ENCODE results near the gene GP5.

DNA sequence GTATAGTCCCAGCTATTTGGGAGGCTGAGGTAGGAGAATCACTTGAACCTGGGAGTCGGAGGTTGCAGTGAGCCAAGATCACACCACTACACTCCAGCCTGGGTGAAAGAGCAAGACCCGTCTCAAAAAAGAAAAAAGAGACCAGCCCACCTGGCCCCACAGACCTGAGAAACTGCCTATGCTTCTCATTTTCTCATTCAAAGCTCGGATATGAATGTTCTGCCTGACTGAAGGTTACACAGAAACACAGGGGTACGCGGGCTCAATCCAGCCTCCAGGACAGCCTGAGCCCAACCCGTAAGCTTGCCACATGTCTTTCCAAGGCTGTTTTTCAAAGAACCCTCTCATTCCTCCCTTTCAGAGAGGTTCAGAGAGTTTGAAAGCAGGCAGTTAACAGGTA lies 19.8 kb downstream of the GP5 start:
- TF ChIP-seq CTCF (IDR thresholded peaks at IDR 0.05) = no peak
- TF ChIP-seq POLR2AphosphoS5 (IDR thresholded peaks at IDR 0.05; ENCODE audit: low read depth, low read length) = no peak
- TF ChIP-seq TCF7L2 (IDR thresholded peaks at IDR 0.05; ENCODE audit: low read depth, low read length) = no peak
- TF ChIP-seq, protein P1, sequence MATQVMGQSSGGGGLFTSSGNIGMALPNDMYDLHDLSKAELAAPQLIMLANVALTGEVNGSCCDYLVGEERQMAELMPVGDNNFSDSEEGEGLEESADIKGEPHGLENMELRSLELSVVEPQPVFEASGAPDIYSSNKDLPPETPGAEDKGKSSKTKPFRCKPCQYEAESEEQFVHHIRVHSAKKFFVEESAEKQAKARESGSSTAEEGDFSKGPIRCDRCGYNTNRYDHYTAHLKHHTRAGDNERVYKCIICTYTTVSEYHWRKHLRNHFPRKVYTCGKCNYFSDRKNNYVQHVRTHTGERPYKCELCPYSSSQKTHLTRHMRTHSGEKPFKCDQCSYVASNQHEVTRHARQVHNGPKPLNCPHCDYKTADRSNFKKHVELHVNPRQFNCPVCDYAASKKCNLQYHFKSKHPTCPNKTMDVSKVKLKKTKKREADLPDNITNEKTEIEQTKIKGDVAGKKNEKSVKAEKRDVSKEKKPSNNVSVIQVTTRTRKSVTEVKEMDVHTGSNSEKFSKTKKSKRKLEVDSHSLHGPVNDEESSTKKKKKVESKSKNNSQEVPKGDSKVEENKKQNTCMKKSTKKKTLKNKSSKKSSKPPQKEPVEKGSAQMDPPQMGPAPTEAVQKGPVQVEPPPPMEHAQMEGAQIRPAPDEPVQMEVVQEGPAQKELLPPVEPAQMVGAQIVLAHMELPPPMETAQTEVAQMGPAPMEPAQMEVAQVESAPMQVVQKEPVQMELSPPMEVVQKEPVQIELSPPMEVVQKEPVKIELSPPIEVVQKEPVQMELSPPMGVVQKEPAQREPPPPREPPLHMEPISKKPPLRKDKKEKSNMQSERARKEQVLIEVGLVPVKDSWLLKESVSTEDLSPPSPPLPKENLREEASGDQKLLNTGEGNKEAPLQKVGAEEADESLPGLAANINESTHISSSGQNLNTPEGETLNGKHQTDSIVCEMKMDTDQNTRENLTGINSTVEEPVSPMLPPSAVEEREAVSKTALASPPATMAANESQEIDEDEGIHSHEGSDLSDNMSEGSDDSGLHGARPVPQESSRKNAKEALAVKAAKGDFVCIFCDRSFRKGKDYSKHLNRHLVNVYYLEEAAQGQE (IDR thresholded peaks at IDR 0.05; ENCODE audit: insufficient read depth in 1 of 2, low read depth in 2 of 2, low read length in 1 of 2) = no peak
- TF ChIP-seq SIN3A (IDR thresholded peaks at IDR 0.05; ENCODE audit: borderline replicate concordance, insufficient read depth, low read depth, low read length) = no peak
